Astrocyte of the spinal cord (primary cell): ENCODE data around the gene ZNF438.

Source experiments
- DNase-seq: peaks from one replicate; pipeline ENCODE4 v3.0.0; 2011; ENCODE audit warnings: low read depth, low spot score
- H3K4me3 ChIP-seq: 2 replicates; pipeline ENCODE4 v1.5.1; 2011; ENCODE audit warnings: low read depth, mild to moderate bottlenecking, low read length, moderate library complexity
- CTCF ChIP-seq: IDR thresholded peaks from 2 replicates; pipeline ENCODE4 v1.5.1; 2012; ENCODE audit warnings: low read depth, mild to moderate bottlenecking, low read length, inconsistent platforms
- in situ Hi-C: cut with HindIII; loops from 2 replicates; pipeline ENCODE4 v1.10.0; 2017; ENCODE audit warnings: low sequenced_read_pairs

Gene ZNF438

GRCh38 chr10:30834651-30835050 is 197.0 kb downstream of the ZNF438 start:
- DNase-seq, result no peak
- in situ Hi-C loops, result no loop called here
- no peak overlapping the region for H3K4me3 ChIP-seq
- no peak for TF ChIP-seq CTCF

DNA sequence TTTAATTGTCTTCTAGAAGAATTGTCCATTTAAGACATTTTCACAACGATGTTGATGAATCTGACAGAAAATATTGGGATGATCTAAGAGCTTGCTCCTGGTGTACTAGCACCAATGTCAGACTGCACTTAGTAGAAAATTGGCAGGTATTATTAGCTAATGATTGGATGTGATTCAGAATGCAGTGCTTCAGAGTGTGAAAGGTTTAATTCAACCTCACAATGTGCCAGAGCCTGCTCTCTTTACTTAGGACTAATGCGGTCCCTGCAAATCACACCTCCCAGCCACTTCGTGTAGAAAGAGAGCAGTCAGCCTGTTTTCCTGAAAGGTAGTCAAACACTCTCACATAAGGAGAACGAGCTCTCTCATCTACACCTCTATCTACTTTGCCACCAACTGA is 197.5 kb downstream of the ZNF438 start:
- no peak for DNase-seq
- in situ Hi-C loops, result no loop called here
- no peak for TF ChIP-seq CTCF
- H3K4me3 ChIP-seq, result no peak overlapping the region

- no peak for TF ChIP-seq CTCF
- no peak overlapping the region for H3K4me3 ChIP-seq
- DNase-seq, result no peak
- in situ Hi-C loops, result no loop called here
Measured at GRCh38 chr10:30833628-30833970, 198.1 kb downstream of the ZNF438 start.

DNA sequence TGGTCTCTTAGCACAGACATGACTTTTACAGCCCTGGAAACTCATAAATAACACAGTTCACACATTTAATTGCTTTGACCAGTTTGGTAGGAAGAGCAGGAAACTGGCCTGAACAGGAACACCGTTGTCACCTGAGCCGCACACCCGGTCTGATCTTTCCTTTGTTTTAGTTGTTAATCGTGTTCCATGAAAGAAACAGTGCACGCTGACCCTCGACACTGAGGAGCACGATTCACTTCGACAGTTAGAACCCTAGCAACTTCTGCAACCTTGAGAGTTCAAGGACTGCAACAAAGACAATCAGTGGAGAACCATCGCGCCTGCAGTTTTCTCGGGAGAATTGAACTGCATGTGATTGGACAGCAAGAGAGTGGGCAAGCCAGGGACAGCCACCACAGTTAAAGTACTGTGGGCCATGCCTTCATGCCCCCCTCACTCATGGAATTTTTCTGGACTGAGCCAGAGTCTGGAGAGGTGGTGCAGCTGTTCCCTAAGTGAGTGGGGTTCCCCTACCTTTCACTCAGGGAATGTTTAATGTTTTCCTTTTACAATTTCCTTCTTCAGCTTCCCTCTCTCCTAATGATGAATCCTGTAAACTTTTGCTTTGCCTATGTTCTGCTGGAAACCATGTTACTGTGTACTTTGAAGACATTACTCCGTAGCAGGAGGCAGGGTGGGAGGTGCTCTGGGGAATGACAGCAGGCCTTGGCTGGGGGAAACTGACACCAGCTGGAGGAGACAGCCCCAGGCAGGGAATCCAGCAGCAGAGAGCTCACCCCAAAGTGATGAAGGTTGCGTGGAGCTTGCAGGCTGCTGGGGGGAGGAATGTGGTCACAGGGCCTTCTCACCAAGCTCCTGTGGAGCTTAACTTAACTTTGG is 198.7 kb downstream of the ZNF438 start:
- in situ Hi-C loops, result no loop called here
- H3K4me3 ChIP-seq, result no peak overlapping the region
- no peak for DNase-seq
- TF ChIP-seq CTCF, result no peak

DNA sequence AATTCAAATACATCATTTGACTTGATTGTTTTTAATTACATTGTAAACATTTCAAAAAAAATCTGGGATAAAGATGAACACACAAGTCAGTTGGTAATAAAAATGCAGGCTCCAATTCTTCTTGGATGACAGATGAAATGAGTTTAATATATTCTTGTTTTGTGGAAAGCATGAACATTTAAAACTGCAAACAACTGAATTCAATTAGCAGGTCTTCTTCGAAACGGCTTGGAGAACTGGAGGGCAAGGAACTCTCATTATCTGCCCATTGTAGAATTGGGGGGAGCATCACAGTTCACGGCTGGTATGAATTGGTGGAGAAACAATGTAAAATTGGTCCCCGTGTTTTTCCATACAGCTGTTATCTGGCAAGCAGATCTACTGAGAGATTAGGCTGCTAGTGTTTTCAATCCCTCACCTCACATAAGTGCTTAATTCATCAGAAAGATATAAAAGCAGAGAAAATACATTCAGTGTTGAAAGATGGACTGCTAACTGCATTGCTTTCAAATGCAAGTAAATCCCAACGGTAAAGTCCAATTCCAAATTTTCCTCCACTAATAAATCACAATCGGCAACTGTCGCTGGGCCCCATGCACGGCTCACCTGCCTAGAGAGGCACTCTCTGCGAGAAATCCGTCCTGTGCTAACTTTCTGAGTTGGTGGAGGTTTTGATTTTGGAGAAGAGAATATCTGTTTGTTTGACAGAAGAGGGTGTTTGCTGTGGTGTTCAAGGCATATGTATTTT is 199.5 kb downstream of the ZNF438 start:
- TF ChIP-seq CTCF, result no peak
- no peak overlapping the region for H3K4me3 ChIP-seq
- in situ Hi-C loops, result no loop called here
- DNase-seq, result no peak

- no peak overlapping the region for H3K4me3 ChIP-seq
- no peak for DNase-seq
- TF ChIP-seq CTCF, result no peak
- in situ Hi-C loops, result no loop called here
Measured at GRCh38 chr10:30831426-30831825, 200.2 kb downstream of the ZNF438 start.
